ENCODE data around the gene PKN3. TPM values are rescaled to one million over a fixed set of nuclear protein-coding genes. Genes with fewer than 3 reads are reported as not detected.

Gene PKN3
- total and polyA plus RNA-seq, 2 of the 13 experiments (the other 11 are each of a cell fraction or from before 2014, with no cell fraction given) = 10.5 to 13.2 TPM

- no peak overlapping the region for H3K9ac ChIP-seq (ENCODE audit: insufficient read depth, low read depth, low read length)
- no peak overlapping the region for H2AFZ ChIP-seq (ENCODE audit: low read length)
- in situ Hi-C loops (cut with HindIII; ENCODE audit: extremely low pct_ligation_motif_present, low pct_unique_long_range_greater_than_20kb) = no loop called here
- ChIA-PET POLR2A (no interaction called here), CTCF (ENCODE audit: low intra/inter-chr PET ratio, low total read pairs) (no interaction called here)
- H3K4me3 ChIP-seq (replicated peaks in 1 of 3; ENCODE audit: insufficient read depth in 1 of 3, low read depth in 2 of 3, low read length in 3 of 3) = no peak overlapping the region
- no peaks in the 10 kb centered on the region for H3K79me2 ChIP-seq (ENCODE audit: insufficient read depth, low read length)
- FAIRE-seq (no peak), ATAC-seq (no peak), DNase-seq (ENCODE audit: low spot score) (no peak)
- no TSS peak for BruUV-seq (replicated peaks)
- H3K4me2 ChIP-seq (ENCODE audit: low read depth, low read length) = no peak overlapping the region
- H3K4me1 ChIP-seq (ENCODE audit: insufficient read depth, low read length) = no peaks in the 10 kb centered on the region
- H3K27me3 ChIP-seq (ENCODE audit: control insufficient read depth in 1 of 2, insufficient read depth in 2 of 2, low read length in 2 of 2) = no peaks in the 10 kb centered on the region
- no peak overlapping the region for H3K27ac ChIP-seq (ENCODE audit: extremely low read length, insufficient read depth, low read length)
- intact Hi-C loops (cut with micrococcal nuclease; ENCODE audit: unreplicated experiment) = no loop called here
- peaks cover 0 to 2% of the 10 kb centered on the region in 2 experiments; a peak in 1 of 5 replicates for H3K36me3 ChIP-seq (replicated peaks in 1 of 2; ENCODE audit: control insufficient read depth in 1 of 2, insufficient read depth in 2 of 2, low read length in 2 of 2)
- H3K9me3 ChIP-seq (ENCODE audit: low read length) = no peaks in the 10 kb centered on the region
- no peaks in the 10 kb centered on the region for H4K20me1 ChIP-seq (ENCODE audit: insufficient read depth, low read length)
- 79% methylated on average over 1 of the region's 1 CpG for WGBS (ENCODE audit: low lambda C conversion rate)
- peak; percentile 36; the same call in 1 of the 2 replicates for TF ChIP-seq ZNF121 (CRISPR knock-in tag; IDR thresholded peaks at IDR 0.05)
- TF ChIP-seq ZNF446 (CRISPR knock-in tag; IDR thresholded peaks at IDR 0.05) = no peak
- TF ChIP-seq ZNF770 (CRISPR knock-in tag; IDR thresholded peaks at IDR 0.05) = no peak; the same call in 1 of the 2 replicates
- no peak for TF ChIP-seq ZFP62 (CRISPR knock-in tag; IDR thresholded peaks at IDR 0.05)
Measured at GRCh38 chr9:128743421-128743820, 41.1 kb downstream of the PKN3 start.

- WGBS (ENCODE audit: low lambda C conversion rate) = 93% methylated on average over 1 of the region's 1 CpG
- Histone ChIP-seq H2AFZ (ENCODE audit: low read length) (no peak overlapping the region), H3K9ac (ENCODE audit: insufficient read depth, low read depth, low read length) (no peak overlapping the region), H3K4me1 (ENCODE audit: insufficient read depth, low read length) (no peaks in the 10 kb centered on the region), H3K4me3 (replicated peaks in 1 of 3; ENCODE audit: insufficient read depth in 1 of 3, low read depth in 2 of 3, low read length in 3 of 3) (no peak overlapping the region), H3K9me3 (ENCODE audit: low read length) (no peaks in the 10 kb centered on the region), H3K27me3 (ENCODE audit: control insufficient read depth in 1 of 2, insufficient read depth in 2 of 2, low read length in 2 of 2) (no peaks in the 10 kb centered on the region), H3K27ac (ENCODE audit: extremely low read length, insufficient read depth, low read length) (no peak overlapping the region), H3K79me2 (ENCODE audit: insufficient read depth, low read length) (no peaks in the 10 kb centered on the region), H4K20me1 (ENCODE audit: insufficient read depth, low read length) (no peaks in the 10 kb centered on the region), H3K4me2 (ENCODE audit: low read depth, low read length) (no peak overlapping the region), H3K36me3 (replicated peaks in 1 of 2; ENCODE audit: control insufficient read depth in 1 of 2, insufficient read depth in 2 of 2, low read length in 2 of 2) (peaks cover 5 to 8% of the 10 kb centered on the region in 2 experiments; a peak in 2 of 5 replicates)
- no peak for FAIRE-seq
- POLR2A ChIA-PET = no interaction called here
- no peak for ATAC-seq
- in situ Hi-C loops (cut with HindIII; ENCODE audit: extremely low pct_ligation_motif_present, low pct_unique_long_range_greater_than_20kb) = no loop called here
- intact Hi-C loops (cut with micrococcal nuclease; ENCODE audit: unreplicated experiment) = no loop called here
- no peak for DNase-seq (ENCODE audit: low spot score)
- TF ChIP-seq ZXDC (CRISPR knock-in tag; IDR thresholded peaks at IDR 0.05) = no peak
- TF ChIP-seq HOXD1 (CRISPR knock-in tag; IDR thresholded peaks at IDR 0.05) = no peak
- TF ChIP-seq TFDP1 (CRISPR knock-in tag; IDR thresholded peaks at IDR 0.05; ENCODE audit: borderline replicate concordance) = no peak
- TF ChIP-seq ZEB1 (IDR thresholded peaks at IDR 0.05; ENCODE audit: insufficient replicate concordance, low read depth) = no peak
- no peak for TF ChIP-seq BRF2 (CRISPR knock-in tag; IDR thresholded peaks at IDR 0.05)
- TF ChIP-seq GATA4 (IDR thresholded peaks at IDR 0.05; ENCODE audit: borderline replicate concordance, low read depth) = no peak
- BruUV-seq (replicated peaks) = no TSS peak
- CTCF ChIA-PET (ENCODE audit: low intra/inter-chr PET ratio, low total read pairs) = no interaction called here
Measured at GRCh38 chr9:128747241-128747640, 44.9 kb downstream of the PKN3 start.
